Testis (tissue), 2 donors: ENCODE measurements around the gene CTNNA2.

Experiments used
- POLR2A ChIP-seq: fragments of 450-650 bp; IDR thresholded peaks from one replicate; pipeline ENCODE4 v1.6.1; 2017; ENCODE audit warnings: antibody characterized with exemption, mild to moderate bottlenecking, moderate library complexity
- TF ChIP-seq, protein P1 (sequence below), 3 experiments: fragments of 450-650 bp in 2 of 3; fragments of 200-600 bp in 1 of 3; sonication (generic) in 1 of 3; IDR thresholded peaks; one replicate each; pipeline ENCODE4 v1.5.1; 2016 to 2019; ENCODE audit warnings: antibody characterized with exemption in 3 of 3, mild to moderate bottlenecking in 2 of 3, moderate library complexity in 1 of 3

DNA sequence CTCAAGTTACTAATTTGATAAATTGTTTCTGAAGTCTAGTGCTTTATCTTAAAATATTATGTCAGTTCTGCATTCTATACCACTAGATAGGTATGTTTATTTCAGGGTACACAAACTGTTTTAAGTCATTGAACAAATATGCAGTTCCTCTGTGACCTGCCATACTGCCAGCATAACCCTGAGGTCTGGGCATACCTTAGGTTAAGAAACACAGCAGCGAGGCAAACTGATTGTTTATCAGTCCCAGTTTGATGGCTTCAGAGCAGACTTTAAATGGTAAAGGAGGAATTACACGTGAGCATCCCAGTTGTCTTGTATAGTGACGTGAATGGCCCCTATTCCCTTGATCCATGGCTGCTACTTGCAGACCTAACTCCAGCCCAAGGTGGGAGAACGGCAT is 978.1 kb downstream of the CTNNA2 start:
- no peak for TF ChIP-seq POLR2A
- TF ChIP-seq, protein P1, sequence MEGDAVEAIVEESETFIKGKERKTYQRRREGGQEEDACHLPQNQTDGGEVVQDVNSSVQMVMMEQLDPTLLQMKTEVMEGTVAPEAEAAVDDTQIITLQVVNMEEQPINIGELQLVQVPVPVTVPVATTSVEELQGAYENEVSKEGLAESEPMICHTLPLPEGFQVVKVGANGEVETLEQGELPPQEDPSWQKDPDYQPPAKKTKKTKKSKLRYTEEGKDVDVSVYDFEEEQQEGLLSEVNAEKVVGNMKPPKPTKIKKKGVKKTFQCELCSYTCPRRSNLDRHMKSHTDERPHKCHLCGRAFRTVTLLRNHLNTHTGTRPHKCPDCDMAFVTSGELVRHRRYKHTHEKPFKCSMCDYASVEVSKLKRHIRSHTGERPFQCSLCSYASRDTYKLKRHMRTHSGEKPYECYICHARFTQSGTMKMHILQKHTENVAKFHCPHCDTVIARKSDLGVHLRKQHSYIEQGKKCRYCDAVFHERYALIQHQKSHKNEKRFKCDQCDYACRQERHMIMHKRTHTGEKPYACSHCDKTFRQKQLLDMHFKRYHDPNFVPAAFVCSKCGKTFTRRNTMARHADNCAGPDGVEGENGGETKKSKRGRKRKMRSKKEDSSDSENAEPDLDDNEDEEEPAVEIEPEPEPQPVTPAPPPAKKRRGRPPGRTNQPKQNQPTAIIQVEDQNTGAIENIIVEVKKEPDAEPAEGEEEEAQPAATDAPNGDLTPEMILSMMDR (IDR thresholded peaks at IDR 0.05), result no peak
